Gastroesophageal sphincter (tissue), 3 donors: Measurements from ENCODE around the gene GHSR.

ENCODE experiments used
- EP300 ChIP-seq: sonication (generic); formaldehyde crosslinking; IDR thresholded peaks from one replicate; pipeline ENCODE4 v1.6.1; 2017; ENCODE audit warnings: antibody characterized with exemption, mild to moderate bottlenecking
- POLR2A ChIP-seq, 2 donors: fragments of 450-650 bp; IDR thresholded peaks; one replicate each; pipeline ENCODE4 v1.6.1; 2017; ENCODE audit warnings: antibody characterized with exemption in 2 of 2, mild to moderate bottlenecking in 2 of 2, moderate library complexity in 1 of 2
- POLR2AphosphoS5 ChIP-seq: sonication (generic); formaldehyde crosslinking; IDR thresholded peaks from one replicate; pipeline ENCODE4 v1.6.1; 2017; ENCODE audit warnings: antibody characterized with exemption
- TF ChIP-seq, protein P1 (sequence below), 4 experiments: fragments of 200-600 bp in 2 of 4; fragments of 450-650 bp in 2 of 4; sonication (generic) in 1 of 4; IDR thresholded peaks; one replicate each; pipeline ENCODE4 v1.5.1; 2017 to 2019; ENCODE audit warnings: antibody characterized with exemption in 4 of 4, mild to moderate bottlenecking in 2 of 4, moderate library complexity in 2 of 4

GRCh38 chr3:172475703-172476102 lies 27.4 kb upstream of the GHSR start:
- TF ChIP-seq, protein P1, sequence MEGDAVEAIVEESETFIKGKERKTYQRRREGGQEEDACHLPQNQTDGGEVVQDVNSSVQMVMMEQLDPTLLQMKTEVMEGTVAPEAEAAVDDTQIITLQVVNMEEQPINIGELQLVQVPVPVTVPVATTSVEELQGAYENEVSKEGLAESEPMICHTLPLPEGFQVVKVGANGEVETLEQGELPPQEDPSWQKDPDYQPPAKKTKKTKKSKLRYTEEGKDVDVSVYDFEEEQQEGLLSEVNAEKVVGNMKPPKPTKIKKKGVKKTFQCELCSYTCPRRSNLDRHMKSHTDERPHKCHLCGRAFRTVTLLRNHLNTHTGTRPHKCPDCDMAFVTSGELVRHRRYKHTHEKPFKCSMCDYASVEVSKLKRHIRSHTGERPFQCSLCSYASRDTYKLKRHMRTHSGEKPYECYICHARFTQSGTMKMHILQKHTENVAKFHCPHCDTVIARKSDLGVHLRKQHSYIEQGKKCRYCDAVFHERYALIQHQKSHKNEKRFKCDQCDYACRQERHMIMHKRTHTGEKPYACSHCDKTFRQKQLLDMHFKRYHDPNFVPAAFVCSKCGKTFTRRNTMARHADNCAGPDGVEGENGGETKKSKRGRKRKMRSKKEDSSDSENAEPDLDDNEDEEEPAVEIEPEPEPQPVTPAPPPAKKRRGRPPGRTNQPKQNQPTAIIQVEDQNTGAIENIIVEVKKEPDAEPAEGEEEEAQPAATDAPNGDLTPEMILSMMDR (IDR thresholded peaks at IDR 0.05), result no peak
- no peak for TF ChIP-seq POLR2AphosphoS5
- no peak for TF ChIP-seq EP300
- TF ChIP-seq POLR2A (IDR thresholded peaks at IDR 0.05), result no peak
